Measurements from ENCODE around the gene PTPRD. TPM values are rescaled to one million over a fixed set of nuclear protein-coding genes. Genes with fewer than 3 reads are reported as not detected.
A peak's percentile ranks its signal among the peaks of the same experiment; 100 is the strongest.

The PTPRD gene
- polyA plus RNA-seq, 4 donors, result 2.1 to 5.6 (median 3.9) TPM

- no peaks in the 10 kb centered on the region for H3K36me3 ChIP-seq (ENCODE audit: control insufficient read depth in 3 of 3, insufficient read depth in 2 of 3, low read depth in 1 of 3, low read length in 3 of 3)
- no peaks in the 10 kb centered on the region for H3K27me3 ChIP-seq (ENCODE audit: control insufficient read depth in 3 of 3, insufficient read depth in 3 of 3, low read length in 3 of 3)
- WGBS, 3 donors, result 75 to 83% (median 81%) methylated on average over 8 of the region's 8 CpGs
- H3K4me3 ChIP-seq (ENCODE audit: low read depth in 1 of 3, low read length in 3 of 3), result no peak overlapping the region
- FAIRE-seq (no peak), DNase-seq (no peak)
- H3K4me1 ChIP-seq (ENCODE audit: control insufficient read depth in 3 of 3, insufficient read depth in 2 of 3, low read depth in 1 of 3, low read length in 2 of 3), result no peaks in the 10 kb centered on the region
- no peak overlapping the region for H3K27ac ChIP-seq (ENCODE audit: low read depth in 1 of 3, low read length in 2 of 3)
- H3K9me3 ChIP-seq (ENCODE audit: control insufficient read depth in 2 of 2, insufficient read depth in 1 of 2, low read depth in 1 of 2, low read length in 1 of 2), result no peaks in the 10 kb centered on the region
Measured at GRCh38 chr9:9523476-9524139, 1089.2 kb downstream of the PTPRD start.

DNA sequence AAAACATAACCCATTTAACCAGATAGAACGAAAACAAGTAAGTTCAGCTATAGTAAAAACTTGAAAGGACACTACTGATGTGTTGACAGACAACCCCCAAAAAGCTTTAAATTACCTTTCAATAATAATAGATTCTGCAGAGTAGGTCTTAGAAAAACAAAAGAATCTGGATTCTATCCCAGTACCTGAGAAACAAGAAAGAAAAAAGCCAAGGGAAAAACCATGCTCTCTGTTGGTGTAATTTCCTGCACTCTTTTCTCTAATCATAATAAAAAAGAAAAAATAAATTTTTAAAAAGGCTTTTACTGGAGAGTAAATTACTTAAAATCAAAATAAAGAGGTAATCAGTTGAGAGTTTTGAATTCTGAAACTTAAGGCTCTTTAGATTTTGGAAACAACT is 1090.4 kb downstream of the PTPRD start:
- Histone ChIP-seq H3K9me3 (ENCODE audit: control insufficient read depth in 2 of 2, insufficient read depth in 1 of 2, low read depth in 1 of 2, low read length in 1 of 2) (no peaks in the 10 kb centered on the region), H3K36me3 (ENCODE audit: control insufficient read depth in 3 of 3, insufficient read depth in 2 of 3, low read depth in 1 of 3, low read length in 3 of 3) (no peaks in the 10 kb centered on the region), H3K27ac (ENCODE audit: low read depth in 1 of 3, low read length in 2 of 3) (no peak overlapping the region), H3K4me1 (ENCODE audit: control insufficient read depth in 3 of 3, insufficient read depth in 2 of 3, low read depth in 1 of 3, low read length in 2 of 3) (no peaks in the 10 kb centered on the region), H3K27me3 (ENCODE audit: control insufficient read depth in 3 of 3, insufficient read depth in 3 of 3, low read length in 3 of 3) (no peaks in the 10 kb centered on the region), H3K4me3 (ENCODE audit: low read depth in 1 of 3, low read length in 3 of 3) (no peak overlapping the region)
- DNase-seq (no peak), FAIRE-seq (no peak)
- 73 to 89% (median 79%) methylated on average over 1 of the region's 1 CpG for WGBS, 3 donors

GRCh38 chr9:9521033-9521779 is 1091.6 kb downstream of the PTPRD start:
- H3K36me3 ChIP-seq (ENCODE audit: control insufficient read depth in 3 of 3, insufficient read depth in 2 of 3, low read depth in 1 of 3, low read length in 3 of 3), result no peaks in the 10 kb centered on the region
- 36 to 44% (median 39%) methylated on average over 5 of the region's 5 CpGs for WGBS, 3 donors
- no peak for FAIRE-seq
- no peak overlapping the region for H3K27ac ChIP-seq (ENCODE audit: low read depth in 1 of 3, low read length in 2 of 3)
- no peak overlapping the region for H3K4me3 ChIP-seq (ENCODE audit: low read depth in 1 of 3, low read length in 3 of 3)
- no peaks in the 10 kb centered on the region for H3K4me1 ChIP-seq (ENCODE audit: control insufficient read depth in 3 of 3, insufficient read depth in 2 of 3, low read depth in 1 of 3, low read length in 2 of 3)
- H3K9me3 ChIP-seq (ENCODE audit: control insufficient read depth in 2 of 2, insufficient read depth in 1 of 2, low read depth in 1 of 2, low read length in 1 of 2), result no peaks in the 10 kb centered on the region
- no peak for DNase-seq
- H3K27me3 ChIP-seq (ENCODE audit: control insufficient read depth in 3 of 3, insufficient read depth in 3 of 3, low read length in 3 of 3), result no peaks in the 10 kb centered on the region

DNA sequence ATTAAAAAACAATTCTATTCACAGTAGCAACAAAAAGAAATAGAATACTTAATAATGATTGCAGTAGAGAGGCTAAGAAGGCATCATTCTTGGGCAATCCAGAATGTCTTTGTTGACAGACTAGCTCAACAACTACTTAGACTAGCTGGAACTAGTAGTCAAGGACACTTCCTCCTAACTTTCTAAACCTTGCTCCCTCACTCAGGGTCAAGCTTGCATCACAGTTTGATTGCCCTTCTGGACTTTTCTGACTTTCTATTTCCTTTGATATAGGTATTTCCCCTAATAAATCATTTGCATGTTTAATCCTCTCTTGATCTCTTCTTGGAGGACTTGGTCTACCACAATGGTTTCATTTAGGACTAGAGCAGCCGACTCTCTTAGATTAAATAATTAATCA is 1107.9 kb downstream of the PTPRD start:
- 10 to 48% (median 31%) methylated on average over 1 of the region's 1 CpG for WGBS, 3 donors
- Histone ChIP-seq H3K27me3 (ENCODE audit: control insufficient read depth in 3 of 3, insufficient read depth in 3 of 3, low read length in 3 of 3) (no peaks in the 10 kb centered on the region), H3K9me3 (ENCODE audit: control insufficient read depth in 2 of 2, insufficient read depth in 1 of 2, low read depth in 1 of 2, low read length in 1 of 2) (no peaks in the 10 kb centered on the region), H3K4me1 (ENCODE audit: control insufficient read depth in 3 of 3, insufficient read depth in 2 of 3, low read depth in 1 of 3, low read length in 2 of 3) (no peaks in the 10 kb centered on the region), H3K4me3 (ENCODE audit: low read depth in 1 of 3, low read length in 3 of 3) (no peak overlapping the region), H3K36me3 (ENCODE audit: control insufficient read depth in 3 of 3, insufficient read depth in 2 of 3, low read depth in 1 of 3, low read length in 3 of 3) (no peaks in the 10 kb centered on the region), H3K27ac (ENCODE audit: low read depth in 1 of 3, low read length in 2 of 3) (no peak overlapping the region)
- DNase-seq (peak in 1 of 2 donors; percentile 57), FAIRE-seq (no peak)

DNA sequence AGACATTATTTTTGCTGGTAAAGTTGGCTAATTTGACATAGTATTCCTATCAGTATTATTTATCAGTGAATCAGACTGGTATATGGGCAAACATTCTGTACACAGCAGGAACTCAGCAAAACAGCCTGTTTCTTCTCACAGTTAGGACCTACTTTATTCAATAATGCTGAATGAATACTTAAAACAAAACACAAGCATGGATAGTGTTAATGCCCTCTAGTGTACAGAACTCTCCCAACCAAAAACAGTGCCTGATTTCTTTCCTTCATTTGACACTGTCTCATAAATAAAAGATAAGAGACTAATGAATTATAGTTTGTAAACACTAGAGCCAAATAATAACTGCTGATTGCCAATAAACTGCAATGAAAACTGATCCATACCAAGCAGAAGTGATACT is 1113.3 kb downstream of the PTPRD start:
- FAIRE-seq, result no peak
- DNase-seq, result no peak
- H3K36me3 ChIP-seq (ENCODE audit: control insufficient read depth in 3 of 3, insufficient read depth in 2 of 3, low read depth in 1 of 3, low read length in 3 of 3), result no peaks in the 10 kb centered on the region
- H3K27me3 ChIP-seq (ENCODE audit: control insufficient read depth in 3 of 3, insufficient read depth in 3 of 3, low read length in 3 of 3), result no peaks in the 10 kb centered on the region
- no peaks in the 10 kb centered on the region for H3K4me1 ChIP-seq (ENCODE audit: control insufficient read depth in 3 of 3, insufficient read depth in 2 of 3, low read depth in 1 of 3, low read length in 2 of 3)
- no peak overlapping the region for H3K27ac ChIP-seq (ENCODE audit: low read depth in 1 of 3, low read length in 2 of 3)
- peaks cover 0 to 7% of the 10 kb centered on the region in 2 donors for H3K9me3 ChIP-seq (ENCODE audit: control insufficient read depth in 2 of 2, insufficient read depth in 1 of 2, low read depth in 1 of 2, low read length in 1 of 2)
- no peak overlapping the region for H3K4me3 ChIP-seq (ENCODE audit: low read depth in 1 of 3, low read length in 3 of 3)

- no peak for FAIRE-seq
- no peaks in the 10 kb centered on the region for H3K4me1 ChIP-seq (ENCODE audit: control insufficient read depth in 3 of 3, insufficient read depth in 2 of 3, low read depth in 1 of 3, low read length in 2 of 3)
- no peak overlapping the region for H3K27ac ChIP-seq (ENCODE audit: low read depth in 1 of 3, low read length in 2 of 3)
Measured at GRCh38 chr9:9498846-9499245, 1114.0 kb downstream of the PTPRD start.

GRCh38 chr9:9498128-9498527 is 1114.7 kb downstream of the PTPRD start:
- no peak overlapping the region for H3K4me3 ChIP-seq (ENCODE audit: low read depth in 1 of 3, low read length in 3 of 3)
- H3K36me3 ChIP-seq (ENCODE audit: control insufficient read depth in 3 of 3, insufficient read depth in 2 of 3, low read depth in 1 of 3, low read length in 3 of 3), result no peaks in the 10 kb centered on the region
- H3K4me1 ChIP-seq (ENCODE audit: control insufficient read depth in 3 of 3, insufficient read depth in 2 of 3, low read depth in 1 of 3, low read length in 2 of 3), result no peaks in the 10 kb centered on the region
- DNase-seq, result peak in 1 of 2 donors; percentile 2
- H3K27me3 ChIP-seq (ENCODE audit: control insufficient read depth in 3 of 3, insufficient read depth in 3 of 3, low read length in 3 of 3), result no peaks in the 10 kb centered on the region
- 37 to 71% (median 57%) methylated on average over 3 of the region's 3 CpGs for WGBS, 3 donors
- no peak for FAIRE-seq
- H3K9me3 ChIP-seq (ENCODE audit: control insufficient read depth in 2 of 2, insufficient read depth in 1 of 2, low read depth in 1 of 2, low read length in 1 of 2), result peaks cover 0 to 9% of the 10 kb centered on the region in 2 donors
- no peak overlapping the region for H3K27ac ChIP-seq (ENCODE audit: low read depth in 1 of 3, low read length in 2 of 3)

More at GRCh38 chr9:9498846-9499245, 1114.0 kb downstream of the PTPRD start:
- Histone ChIP-seq H3K9me3 (ENCODE audit: control insufficient read depth in 2 of 2, insufficient read depth in 1 of 2, low read depth in 1 of 2, low read length in 1 of 2) (peaks cover 0 to 9% of the 10 kb centered on the region in 2 donors), H3K36me3 (ENCODE audit: control insufficient read depth in 3 of 3, insufficient read depth in 2 of 3, low read depth in 1 of 3, low read length in 3 of 3) (no peaks in the 10 kb centered on the region), H3K27me3 (ENCODE audit: control insufficient read depth in 3 of 3, insufficient read depth in 3 of 3, low read length in 3 of 3) (no peaks in the 10 kb centered on the region), H3K4me3 (ENCODE audit: low read depth in 1 of 3, low read length in 3 of 3) (no peak overlapping the region)
- no peak for DNase-seq
- 41 to 66% (median 48%) methylated on average over 2 of the region's 2 CpGs for WGBS, 3 donors

- Histone ChIP-seq H3K4me3 (ENCODE audit: low read depth in 1 of 3, low read length in 3 of 3) (no peak overlapping the region), H3K27me3 (ENCODE audit: control insufficient read depth in 3 of 3, insufficient read depth in 3 of 3, low read length in 3 of 3) (no peaks in the 10 kb centered on the region), H3K27ac (ENCODE audit: low read depth in 1 of 3, low read length in 2 of 3) (no peak overlapping the region), H3K36me3 (ENCODE audit: control insufficient read depth in 3 of 3, insufficient read depth in 2 of 3, low read depth in 1 of 3, low read length in 3 of 3) (no peaks in the 10 kb centered on the region), H3K9me3 (ENCODE audit: control insufficient read depth in 2 of 2, insufficient read depth in 1 of 2, low read depth in 1 of 2, low read length in 1 of 2) (peaks cover 0 to 9% of the 10 kb centered on the region in 2 donors), H3K4me1 (ENCODE audit: control insufficient read depth in 3 of 3, insufficient read depth in 2 of 3, low read depth in 1 of 3, low read length in 2 of 3) (no peaks in the 10 kb centered on the region)
- DNase-seq (no peak), FAIRE-seq (no peak)
- 45 to 56% (median 55%) methylated on average over 3 of the region's 3 CpGs for WGBS, 3 donors
Measured at GRCh38 chr9:9494336-9494735, 1118.5 kb downstream of the PTPRD start.
